ENCODE results near the gene CDH15. TPM values are rescaled to one million over a fixed set of nuclear protein-coding genes. Genes with fewer than 3 reads are reported as not detected.

Gene CDH15, protein sequence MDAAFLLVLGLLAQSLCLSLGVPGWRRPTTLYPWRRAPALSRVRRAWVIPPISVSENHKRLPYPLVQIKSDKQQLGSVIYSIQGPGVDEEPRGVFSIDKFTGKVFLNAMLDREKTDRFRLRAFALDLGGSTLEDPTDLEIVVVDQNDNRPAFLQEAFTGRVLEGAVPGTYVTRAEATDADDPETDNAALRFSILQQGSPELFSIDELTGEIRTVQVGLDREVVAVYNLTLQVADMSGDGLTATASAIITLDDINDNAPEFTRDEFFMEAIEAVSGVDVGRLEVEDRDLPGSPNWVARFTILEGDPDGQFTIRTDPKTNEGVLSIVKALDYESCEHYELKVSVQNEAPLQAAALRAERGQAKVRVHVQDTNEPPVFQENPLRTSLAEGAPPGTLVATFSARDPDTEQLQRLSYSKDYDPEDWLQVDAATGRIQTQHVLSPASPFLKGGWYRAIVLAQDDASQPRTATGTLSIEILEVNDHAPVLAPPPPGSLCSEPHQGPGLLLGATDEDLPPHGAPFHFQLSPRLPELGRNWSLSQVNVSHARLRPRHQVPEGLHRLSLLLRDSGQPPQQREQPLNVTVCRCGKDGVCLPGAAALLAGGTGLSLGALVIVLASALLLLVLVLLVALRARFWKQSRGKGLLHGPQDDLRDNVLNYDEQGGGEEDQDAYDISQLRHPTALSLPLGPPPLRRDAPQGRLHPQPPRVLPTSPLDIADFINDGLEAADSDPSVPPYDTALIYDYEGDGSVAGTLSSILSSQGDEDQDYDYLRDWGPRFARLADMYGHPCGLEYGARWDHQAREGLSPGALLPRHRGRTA
- 0.06 TPM in 1 of 2 replicates, not detected in the other for total RNA-seq

- no peak for DNase-seq (ENCODE audit: extremely low read depth, low read depth, low spot score)
Observed at GRCh38 chr16:89171216-89172170, at the start of gene CDH15. Gene CDH15 (plus strand): TSS chr16:89171748. CDS start chr16:89171832, 84 bp downstream.

DNA sequence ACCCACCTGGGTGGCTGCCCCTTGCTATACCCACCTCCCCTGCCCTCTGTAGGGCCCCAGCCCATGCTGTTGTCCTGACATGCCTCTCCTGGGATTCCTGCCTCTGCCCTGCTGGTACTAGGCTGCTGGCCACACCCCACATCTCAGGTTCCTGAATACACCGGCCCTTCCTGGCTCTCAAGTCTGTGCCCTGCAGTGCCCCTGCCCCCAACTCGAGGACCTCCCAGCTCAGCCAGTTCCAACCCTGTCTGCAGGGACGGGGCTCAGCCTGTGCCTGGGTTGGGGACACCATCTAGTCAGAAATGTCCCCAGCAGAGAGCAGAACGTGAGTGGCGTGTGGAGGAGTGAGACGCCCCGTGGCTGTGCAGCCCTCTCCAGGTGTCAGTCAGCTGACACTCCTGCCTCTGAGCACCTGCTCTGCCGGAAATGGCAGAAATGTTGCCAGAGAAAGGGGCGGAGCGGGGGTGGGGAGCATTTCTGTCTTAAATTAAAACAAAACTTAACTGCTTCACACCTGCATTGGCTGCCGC is 49.2 kb upstream of the CDH15 start:
- no peak for DNase-seq (ENCODE audit: extremely low read depth, low read depth, low spot score)

DNA sequence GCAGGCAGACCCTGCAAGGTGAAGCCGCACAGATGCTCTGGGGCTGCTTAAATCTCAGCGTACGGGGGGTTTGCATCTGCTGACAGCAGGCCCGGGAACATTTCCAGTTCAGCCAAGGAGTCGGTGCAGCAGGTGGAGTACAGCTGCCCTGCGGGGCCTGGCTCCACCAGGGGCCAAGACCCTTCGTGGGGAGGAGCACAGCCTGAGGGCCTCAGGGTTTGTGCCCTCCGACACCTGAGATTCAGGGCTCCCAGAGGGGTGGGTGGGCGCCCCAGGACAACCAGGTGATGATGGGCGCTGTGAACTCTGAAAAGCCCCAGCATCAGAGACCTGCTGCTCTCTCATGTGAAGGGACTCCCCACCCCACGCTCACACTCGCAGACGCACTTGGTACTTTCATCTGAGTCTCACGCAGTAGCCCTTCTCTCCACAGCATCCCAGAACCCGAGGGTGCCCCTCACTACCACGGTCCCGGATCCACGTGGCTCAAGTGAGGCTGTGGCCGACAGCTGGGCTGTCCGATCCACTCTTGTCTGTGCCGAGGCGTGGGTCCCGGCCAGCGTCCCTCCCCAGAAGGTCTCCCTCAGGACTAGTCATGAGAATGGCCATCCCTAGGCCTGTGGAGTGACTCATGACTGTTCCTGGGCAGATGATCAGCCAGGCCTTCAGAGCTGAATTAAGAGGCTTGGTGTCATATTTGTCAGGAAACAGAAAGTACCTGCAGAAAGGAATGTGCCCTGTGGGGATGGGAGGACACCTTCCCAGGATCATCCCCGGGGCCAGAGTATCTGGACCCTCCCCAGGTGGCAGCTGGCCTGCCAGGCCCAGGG is 48.3 kb upstream of the CDH15 start:
- DNase-seq (ENCODE audit: extremely low read depth, low read depth, low spot score) = no peak

- DNase-seq (ENCODE audit: extremely low read depth, low read depth, low spot score) = no peak
Observed at GRCh38 chr16:89123831-89124100, 47.8 kb upstream of the CDH15 start.

DNA sequence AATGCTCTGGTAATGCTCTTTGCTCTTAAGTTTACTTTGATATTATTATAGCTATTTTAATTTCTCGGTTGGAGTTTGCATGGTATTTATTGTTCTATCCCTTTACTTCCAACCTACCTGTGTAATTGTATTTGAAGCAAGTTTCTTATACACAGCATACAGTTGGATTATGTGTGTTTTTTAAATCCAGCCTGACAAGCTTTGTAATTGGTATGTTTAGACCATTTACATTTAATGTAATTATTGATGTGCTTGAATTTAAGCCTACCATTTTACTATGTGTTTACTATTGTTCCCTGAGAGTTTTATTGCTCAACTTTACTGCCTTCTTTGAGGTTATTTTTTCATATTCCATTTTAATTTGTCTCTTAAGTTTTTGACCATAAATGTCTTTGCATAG is 42.2 kb upstream of the CDH15 start:
- DNase-seq (ENCODE audit: extremely low read depth, low read depth, low spot score) = no peak

DNA sequence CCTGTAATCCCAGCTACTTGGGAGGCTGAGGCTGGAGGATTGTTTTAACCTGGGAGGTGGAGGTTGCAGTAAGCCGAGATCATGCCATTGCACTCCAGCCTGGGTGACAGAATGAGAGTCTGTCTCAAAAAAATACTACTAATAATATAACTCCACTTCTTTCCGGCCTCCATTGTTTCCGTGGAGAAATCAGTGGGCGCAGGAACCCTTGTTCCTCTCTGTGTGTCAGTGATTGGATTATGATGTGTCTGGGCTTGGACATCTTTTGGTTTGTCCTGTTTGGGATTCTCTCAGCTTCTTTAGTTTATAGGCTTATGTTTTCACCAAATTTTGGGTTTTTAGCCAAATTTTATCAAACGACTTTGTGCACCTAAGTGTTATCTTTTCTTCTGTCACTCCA is 41.1 kb upstream of the CDH15 start:
- no peak for DNase-seq (ENCODE audit: extremely low read depth, low read depth, low spot score)

DNA sequence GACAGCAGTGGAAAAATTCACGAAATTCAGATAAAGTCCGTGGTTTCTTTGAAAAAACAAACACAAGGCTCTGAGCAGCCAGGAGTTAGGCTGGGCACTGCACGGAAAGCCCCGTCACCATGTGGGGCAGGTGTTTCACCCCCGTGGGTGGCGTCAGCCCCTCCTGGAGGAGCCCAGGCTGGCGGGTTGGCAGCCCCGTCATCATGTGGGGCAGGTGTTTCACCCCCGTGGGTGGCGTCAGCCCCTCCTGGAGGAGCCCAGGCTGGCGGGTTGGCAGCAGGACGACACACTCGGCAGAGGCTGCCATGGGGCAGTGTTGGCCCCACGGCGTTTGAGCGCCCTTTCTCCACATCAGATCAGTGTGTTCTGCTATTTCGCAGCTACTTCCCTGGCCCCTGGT is 39.8 kb upstream of the CDH15 start:
- no peak for DNase-seq (ENCODE audit: extremely low read depth, low read depth, low spot score)

- no peak for DNase-seq (ENCODE audit: extremely low read depth, low read depth, low spot score)
Observed at GRCh38 chr16:89132194-89133005, 39.1 kb upstream of the CDH15 start.

GRCh38 chr16:89133457-89134127 is 38.0 kb upstream of the CDH15 start:
- no peak for DNase-seq (ENCODE audit: extremely low read depth, low read depth, low spot score)

- no peak for DNase-seq (ENCODE audit: extremely low read depth, low read depth, low spot score)
Observed at GRCh38 chr16:89134269-89134668, 37.3 kb upstream of the CDH15 start.

- no peak for DNase-seq (ENCODE audit: extremely low read depth, low read depth, low spot score)
Observed at GRCh38 chr16:89135166-89135565, 36.4 kb upstream of the CDH15 start.

DNA sequence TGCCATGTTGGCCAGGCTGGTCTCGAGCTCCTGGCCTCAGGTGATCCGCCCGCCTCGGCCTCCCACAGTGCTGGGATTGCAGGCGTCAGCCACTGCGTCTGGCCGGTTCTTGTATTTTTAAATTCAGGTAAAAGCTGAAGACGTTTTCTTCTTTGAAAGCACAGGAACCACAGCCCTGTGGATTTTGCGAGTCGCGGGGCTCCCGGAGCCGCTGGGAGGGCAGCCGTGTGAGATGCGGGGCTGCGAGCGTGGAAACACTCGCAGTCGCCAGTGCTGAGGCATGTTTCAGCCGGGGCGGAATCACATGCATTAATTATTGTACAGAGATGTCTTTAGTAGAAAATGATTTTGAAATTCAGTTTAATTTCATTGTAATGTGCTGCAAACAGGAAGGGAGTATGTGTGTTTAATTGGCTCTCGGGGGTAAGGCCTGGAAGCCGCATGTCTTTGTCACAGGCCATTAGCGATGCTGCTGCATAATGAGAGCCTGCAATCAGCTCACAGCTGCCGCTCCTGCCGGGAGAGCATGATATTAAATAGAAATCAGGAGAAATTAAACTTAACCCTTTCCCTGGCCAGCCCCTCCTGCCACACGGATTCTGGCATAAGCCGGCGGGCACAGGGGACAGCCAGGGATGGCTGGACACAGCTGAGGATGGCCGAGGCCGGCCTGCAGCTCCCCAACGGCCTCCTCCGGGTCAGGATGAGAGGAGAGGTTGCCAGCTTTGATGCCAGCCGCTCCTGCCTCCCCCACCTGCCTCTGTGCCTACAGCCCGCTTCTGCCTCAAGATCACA is 35.4 kb upstream of the CDH15 start:
- DNase-seq (ENCODE audit: extremely low read depth, low read depth, low spot score) = no peak

DNA sequence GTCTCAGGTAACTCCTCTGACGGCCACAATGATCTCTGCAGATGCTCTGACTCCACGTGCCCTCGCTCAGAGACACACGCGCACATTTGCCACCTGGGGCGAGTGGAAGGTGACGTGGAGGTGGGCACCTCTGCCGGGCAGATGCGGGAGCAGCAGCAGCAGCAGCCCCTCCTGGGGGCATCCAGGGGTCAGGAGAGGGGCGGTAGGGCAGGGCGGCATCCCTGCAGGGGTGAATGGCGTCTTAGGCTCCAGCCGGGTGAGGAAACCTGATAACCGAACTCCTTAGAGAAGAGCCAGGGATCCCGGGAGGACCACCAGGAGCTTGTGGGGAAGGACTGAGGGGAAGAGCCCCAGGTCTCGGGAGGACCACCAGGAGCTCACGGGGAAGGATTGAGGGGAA is 34.6 kb upstream of the CDH15 start:
- no peak for DNase-seq (ENCODE audit: extremely low read depth, low read depth, low spot score)

GRCh38 chr16:89137666-89138512 is 33.7 kb upstream of the CDH15 start:
- DNase-seq (ENCODE audit: extremely low read depth, low read depth, low spot score) = no peak

- DNase-seq (ENCODE audit: extremely low read depth, low read depth, low spot score) = no peak
Observed at GRCh38 chr16:89138513-89138795, 33.1 kb upstream of the CDH15 start.

- DNase-seq (ENCODE audit: extremely low read depth, low read depth, low spot score) = no peak
Observed at GRCh38 chr16:89138843-89139520, 32.6 kb upstream of the CDH15 start.
